CD4-positive, CD25-positive, alpha-beta regulatory T cell (primary cell): ENCODE measurements around the gene PEPD. TPM values are rescaled to one million over a fixed set of nuclear protein-coding genes. Genes with fewer than 3 reads are reported as not detected.

ENCODE experiments used
- ATAC-seq, 2 donors: fragments of 150-1000 bp; cut with Tn5 transposase; one replicate each; pipeline ENCODE4 v1.10.0; 2021; ENCODE audit warnings: low read depth in 2 of 2, moderate number of reproducible peaks in 2 of 2, moderate library complexity in 1 of 2
- DNase-seq, 3 donors: peaks; one replicate each; pipeline versions ENCODE4 v3.0.0 to v3.0.0-alpha.2; 2012 to 2022; ENCODE audit warnings: mixed read lengths in 1 of 3
- H3K27ac ChIP-seq: one replicate; pipeline ENCODE4 v1.7.0; 2013; ENCODE audit warnings: mild to moderate bottlenecking, low read length; ENCODE audit not compliant: insufficient read depth, poor library complexity, severe bottlenecking
- H3K27me3 ChIP-seq: one replicate; pipeline ENCODE4 v1.7.0; 2013; ENCODE audit warnings: low read length; ENCODE audit not compliant: control insufficient read depth, insufficient read depth
- H3K36me3 ChIP-seq: one replicate; pipeline ENCODE4 v1.7.0; 2013; ENCODE audit warnings: mild to moderate bottlenecking, low read length, moderate library complexity; ENCODE audit not compliant: control insufficient read depth, insufficient read depth
- H3K4me1 ChIP-seq: 2 replicates; pipeline ENCODE4 v1.7.0; 2013; ENCODE audit warnings: mild to moderate bottlenecking, low read length; ENCODE audit not compliant: insufficient read depth, control insufficient read depth, poor library complexity, severe bottlenecking
- H3K4me3 ChIP-seq: one replicate; pipeline ENCODE4 v1.7.0; 2013; ENCODE audit warnings: low read depth, mild to moderate bottlenecking, low read length, moderate library complexity
- H3K9me3 ChIP-seq, 2 experiments: 1 replicate in 1 of 2; 2 replicates in 1 of 2; pipeline ENCODE4 v1.7.0; 2013; ENCODE audit warnings: low read length in 2 of 2, mild to moderate bottlenecking in 1 of 2, moderate library complexity in 1 of 2; ENCODE audit not compliant: control insufficient read depth in 2 of 2
- H3K27ac Mint-ChIP-seq, 3 donors: one replicate each; pipeline ENCODE4 v1.8.0; 2020 to 2022; ENCODE audit warnings: mild to moderate bottlenecking in 3 of 3, mixed read lengths in 3 of 3, moderate library complexity in 2 of 3
- H3K27me3 Mint-ChIP-seq: one replicate; pipeline ENCODE4 v1.8.0; 2022; ENCODE audit warnings: mild to moderate bottlenecking, mixed read lengths
- H3K36me3 Mint-ChIP-seq: one replicate; pipeline ENCODE4 v1.8.0; 2020; ENCODE audit warnings: mixed read lengths
- H3K4me1 Mint-ChIP-seq, 4 donors: one replicate each; pipeline ENCODE4 v1.8.0; 2020 to 2022; ENCODE audit warnings: mixed read lengths in 4 of 4, mild to moderate bottlenecking in 1 of 4
- H3K4me3 Mint-ChIP-seq, 4 donors: one replicate each; pipeline ENCODE4 v1.8.0; 2020 to 2022; ENCODE audit warnings: mild to moderate bottlenecking in 4 of 4, mixed read lengths in 4 of 4, moderate library complexity in 3 of 4
- H3K9me3 Mint-ChIP-seq, 7 donors: one replicate each; pipeline ENCODE4 v1.8.0; 2020 to 2022; ENCODE audit warnings: mixed read lengths in 7 of 7, mild to moderate bottlenecking in 3 of 7, moderate library complexity in 2 of 7
- polyA plus RNA-seq, 4 donors: library from polyadenylated mRNA; unstranded; fragments of 300-500 nt; fragmentation: Illumina TruSeq; gene quantifications; one replicate each; pipeline ENCODE4 v1.2.3, GENCODE V29; 2021
- total RNA-seq: library from RNA; stranded (reverse); gene quantifications from one replicate; pipeline ENCODE4 v1.2.3, GENCODE V29; 2022

Gene PEPD
- total and polyA plus RNA-seq, 5 donors from 2014 or later: 36.8 to 141 (median 109) TPM

- Mint-ChIP-seq H3K9me3 (no peaks in the 10 kb centered on the region), H3K4me1 (peaks cover 0 to 2% (median 0%) of the 10 kb centered on the region in 4 donors), H3K4me3 (no peak overlapping the region), H3K27ac (no peak overlapping the region), H3K27me3 (no peaks in the 10 kb centered on the region), H3K36me3 (no peaks in the 10 kb centered on the region)
- DNase-seq (no peak), ATAC-seq (no peak)
- H3K4me3 ChIP-seq: no peak overlapping the region
- no peaks in the 10 kb centered on the region for H3K4me1 ChIP-seq
- H3K36me3 ChIP-seq: no peaks in the 10 kb centered on the region
- no peaks in the 10 kb centered on the region for H3K27me3 ChIP-seq
- no peaks in the 10 kb centered on the region for H3K9me3 ChIP-seq
- no peak overlapping the region for H3K27ac ChIP-seq
These were observed 112.8 kb downstream of the PEPD start for GRCh38 chr19:33408538-33409434.

GRCh38 chr19:33408116-33408515 is 113.5 kb downstream of the PEPD start:
- Histone ChIP-seq H3K27ac (no peak overlapping the region), H3K4me1 (no peaks in the 10 kb centered on the region), H3K36me3 (no peaks in the 10 kb centered on the region), H3K4me3 (no peak overlapping the region), H3K27me3 (no peaks in the 10 kb centered on the region), H3K9me3 (no peaks in the 10 kb centered on the region)
- Mint-ChIP-seq H3K27me3 (no peaks in the 10 kb centered on the region), H3K27ac (no peak overlapping the region), H3K36me3 (no peaks in the 10 kb centered on the region), H3K4me1 (peaks cover 0 to 2% (median 0%) of the 10 kb centered on the region in 4 donors), H3K9me3 (no peaks in the 10 kb centered on the region), H3K4me3 (no peak overlapping the region)
- DNase-seq (no peak), ATAC-seq (no peak)

- no peak overlapping the region for H3K4me3 Mint-ChIP-seq
- Histone ChIP-seq H3K27me3 (no peaks in the 10 kb centered on the region), H3K4me3 (no peak overlapping the region), H3K27ac (no peak overlapping the region), H3K4me1 (no peaks in the 10 kb centered on the region), H3K36me3 (no peaks in the 10 kb centered on the region), H3K9me3 (no peaks in the 10 kb centered on the region)
- no peak overlapping the region for H3K27ac Mint-ChIP-seq
- ATAC-seq: no peak
- no peaks in the 10 kb centered on the region for H3K36me3 Mint-ChIP-seq
- DNase-seq: no peak
- H3K27me3 Mint-ChIP-seq: no peaks in the 10 kb centered on the region
- H3K9me3 Mint-ChIP-seq: no peaks in the 10 kb centered on the region
- peaks cover 0 to 2% (median 0%) of the 10 kb centered on the region in 4 donors for H3K4me1 Mint-ChIP-seq
These were observed 113.9 kb downstream of the PEPD start for GRCh38 chr19:33407716-33408115.

- H3K36me3 Mint-ChIP-seq: no peaks in the 10 kb centered on the region
- Histone ChIP-seq H3K4me1 (no peaks in the 10 kb centered on the region), H3K27ac (no peak overlapping the region), H3K36me3 (no peaks in the 10 kb centered on the region), H3K9me3 (no peaks in the 10 kb centered on the region), H3K27me3 (no peaks in the 10 kb centered on the region), H3K4me3 (no peak overlapping the region)
- H3K27me3 Mint-ChIP-seq: no peaks in the 10 kb centered on the region
- ATAC-seq: no peak
- H3K27ac Mint-ChIP-seq: no peak overlapping the region
- no peak overlapping the region for H3K4me3 Mint-ChIP-seq
- DNase-seq: no peak
- no peaks in the 10 kb centered on the region for H3K9me3 Mint-ChIP-seq
- peaks cover 0 to 2% (median 0%) of the 10 kb centered on the region in 4 donors for H3K4me1 Mint-ChIP-seq
These were observed 114.4 kb downstream of the PEPD start for GRCh38 chr19:33407140-33407551.

- Mint-ChIP-seq H3K27ac (no peak overlapping the region), H3K4me3 (no peak overlapping the region), H3K9me3 (no peaks in the 10 kb centered on the region), H3K27me3 (no peaks in the 10 kb centered on the region), H3K36me3 (no peaks in the 10 kb centered on the region), H3K4me1 (peaks cover 0 to 2% (median 0%) of the 10 kb centered on the region in 4 donors)
- Histone ChIP-seq H3K4me1 (no peaks in the 10 kb centered on the region), H3K27ac (no peak overlapping the region), H3K4me3 (no peak overlapping the region), H3K36me3 (no peaks in the 10 kb centered on the region), H3K9me3 (no peaks in the 10 kb centered on the region), H3K27me3 (no peaks in the 10 kb centered on the region)
- DNase-seq (peak; percentile 52 to 66 (median 58)), ATAC-seq (peak; percentile 65 to 69)
These were observed 115.0 kb downstream of the PEPD start for GRCh38 chr19:33406521-33407139.

GRCh38 chr19:33405553-33406461 is 115.8 kb downstream of the PEPD start:
- Mint-ChIP-seq H3K9me3 (no peaks in the 10 kb centered on the region), H3K27ac (no peak overlapping the region)

GRCh38 chr19:33405254-33405552 is 116.4 kb downstream of the PEPD start:
- no peak for ATAC-seq
- no peaks in the 10 kb centered on the region for H3K9me3 Mint-ChIP-seq
- H3K27ac Mint-ChIP-seq: no peak overlapping the region

More at GRCh38 chr19:33405553-33406461, 115.8 kb downstream of the PEPD start:
- no peak overlapping the region for H3K4me3 ChIP-seq
- no peaks in the 10 kb centered on the region for H3K27me3 ChIP-seq
- no peaks in the 10 kb centered on the region for H3K36me3 Mint-ChIP-seq
- H3K4me1 Mint-ChIP-seq: peaks cover 0 to 2% (median 0%) of the 10 kb centered on the region in 4 donors
- H3K36me3 ChIP-seq: no peaks in the 10 kb centered on the region
- no peak overlapping the region for H3K4me3 Mint-ChIP-seq
- no peak overlapping the region for H3K27ac ChIP-seq
- H3K4me1 ChIP-seq: no peaks in the 10 kb centered on the region
- no peaks in the 10 kb centered on the region for H3K27me3 Mint-ChIP-seq
- DNase-seq (no peak), ATAC-seq (no peak)
- no peaks in the 10 kb centered on the region for H3K9me3 ChIP-seq

More at GRCh38 chr19:33405254-33405552, 116.4 kb downstream of the PEPD start:
- Histone ChIP-seq H3K4me1 (no peaks in the 10 kb centered on the region), H3K36me3 (no peaks in the 10 kb centered on the region), H3K9me3 (no peaks in the 10 kb centered on the region), H3K27ac (no peak overlapping the region), H3K4me3 (no peak overlapping the region), H3K27me3 (no peaks in the 10 kb centered on the region)
- H3K4me3 Mint-ChIP-seq: no peak overlapping the region
- no peak for DNase-seq
- no peaks in the 10 kb centered on the region for H3K36me3 Mint-ChIP-seq
- no peaks in the 10 kb centered on the region for H3K27me3 Mint-ChIP-seq
- H3K4me1 Mint-ChIP-seq: peaks cover 0 to 2% (median 0%) of the 10 kb centered on the region in 4 donors
